Loucy (cell line): ENCODE measurements around the gene SIRPB2.

ENCODE experiments used
- CTCF ChIP-seq: fragments of 200-600 bp; sonication (generic); conservative IDR thresholded peaks from 2 replicates; pipeline ENCODE4 v1.5.1; 2014; ENCODE audit warnings: mild to moderate bottlenecking, antibody characterized with exemption, low read length
- EZH2phosphoT487 ChIP-seq: fragments of 200-600 bp; IDR thresholded peaks from 2 replicates; pipeline ENCODE4 v1.6.1; 2018; ENCODE audit warnings: antibody characterized with exemption, mild to moderate bottlenecking, moderate library complexity, borderline replicate concordance

GRCh38 chr20:1505361-1505760 is 14.1 kb upstream of the SIRPB2 start:
- no peak for TF ChIP-seq CTCF
- TF ChIP-seq EZH2phosphoT487, result no peak
